Activated T-helper 1 cell treated with anti-CD3 and anti-CD28 coated beads, Interleukin-12 subunit alpha, Interleukin-12 subunit beta, Interleukin-2, Interleukin-4 antibody, amounts not matched to agents 30 ng/mL and 10 ng/mL and 1 ng/mL, durations not matched to agents 14 hours and 24 hours and 36 hours (primary cell): ENCODE data around the gene SNPH. TPM values are rescaled to one million over a fixed set of nuclear protein-coding genes. Genes with fewer than 3 reads are reported as not detected.

Experiments used
- total RNA-seq: library from RNA; stranded (reverse); gene quantifications from 2 replicates; pipeline ENCODE4 v1.2.3, GENCODE V29; 2022

The SNPH gene
- total RNA-seq, 1 donor from 2014 or later: 2.5 TPM

Other genes starting within 250 kb of the SNPH start
- 185 and 189 TPM in 2 replicates for gene PSMF1, start 147.7 kb upstream of the SNPH start, total RNA-seq
- 0.36 and 0.61 TPM in 2 replicates for gene TMEM74B, start 81.3 kb upstream of the SNPH start, total RNA-seq
- gene C20orf202, start 62.8 kb upstream of the SNPH start, total RNA-seq: not detected in 2 replicates
- not detected in 2 replicates for gene RAD21L1, start 40.2 kb upstream of the SNPH start, total RNA-seq
- 2.2 and 2.6 TPM in 2 replicates for gene SDCBP2, start 62.8 kb downstream of the SNPH start, total RNA-seq
- gene FKBP1A, start 126.8 kb downstream of the SNPH start, total RNA-seq: 295 and 297 TPM in 2 replicates
- 108 and 111 TPM in 2 replicates for gene NSFL1C, start 200.6 kb downstream of the SNPH start, total RNA-seq
- gene SIRPB2, start 225.1 kb downstream of the SNPH start, total RNA-seq: not detected in 2 replicates